HepG2 (cell line): ENCODE data around the gene ACAP3. TPM values are rescaled to one million over a fixed set of nuclear protein-coding genes. Genes with fewer than 3 reads are reported as not detected.

Source experiments
- ARNT2 ChIP-seq: sonication (generic); formaldehyde crosslinking; IDR thresholded peaks from 2 replicates; pipeline ENCODE4 v1.8.0; 2022; ENCODE audit warnings: mild to moderate bottlenecking, low read depth, missing genetic modification reagents, moderate library complexity
- ATF1 ChIP-seq: IDR thresholded peaks from 2 replicates; pipeline ENCODE4 v1.6.1; 2016; ENCODE audit warnings: mild to moderate bottlenecking, control low read depth
- ELF3 ChIP-seq: IDR thresholded peaks from 2 replicates; pipeline ENCODE4 v1.6.1; 2016; ENCODE audit warnings: missing genetic modification reagents, missing compliant biosample characterization
- ELF4 ChIP-seq: sonication (generic); formaldehyde crosslinking; IDR thresholded peaks from 2 replicates; pipeline ENCODE4 v1.5.0; 2020; ENCODE audit warnings: missing genetic modification reagents, mild to moderate bottlenecking, moderate library complexity, borderline replicate concordance
- MAFK ChIP-seq, 2 experiments: IDR thresholded peaks in 1 of 2; conservative IDR thresholded peaks in 1 of 2; 2 replicates each; pipeline ENCODE4 v1.6.1; 2011; ENCODE audit warnings: improper control_type of control experiment in 2 of 2, low read length in 2 of 2
- MIER2 ChIP-seq: IDR thresholded peaks from 2 replicates; pipeline ENCODE4 v1.6.1; 2016; ENCODE audit warnings: missing biosample characterization, missing genetic modification reagents
- MLX ChIP-seq: IDR thresholded peaks from 2 replicates; pipeline ENCODE4 v1.6.1; 2016
- NFRKB ChIP-seq: fragments of 450-650 bp; IDR thresholded peaks from 2 replicates; pipeline ENCODE4 v1.6.1; 2017
- PAXIP1 ChIP-seq: sonication (generic); formaldehyde crosslinking; conservative IDR thresholded peaks from 2 replicates; pipeline ENCODE4 v1.4.0; 2020; ENCODE audit warnings: mild to moderate bottlenecking, missing genetic modification reagents, moderate library complexity
- SMC3 ChIP-seq: IDR thresholded peaks from 2 replicates; pipeline ENCODE4 v1.6.1; 2011; ENCODE audit warnings: low read length, improper control_type of control experiment
- ZBTB8A ChIP-seq: sonication (generic); formaldehyde crosslinking; IDR thresholded peaks from 2 replicates; pipeline ENCODE4 v1.4.0; 2020; ENCODE audit warnings: mild to moderate bottlenecking, low read depth, missing genetic modification reagents, borderline replicate concordance
- ZFYVE20 ChIP-seq: sonication (generic); formaldehyde crosslinking; IDR thresholded peaks from 2 replicates; pipeline ENCODE4 v1.8.0; 2023; ENCODE audit warnings: low read depth, mild to moderate bottlenecking, moderate library complexity, missing genetic modification reagents, borderline replicate concordance
- ZHX1 ChIP-seq: sonication (generic); formaldehyde crosslinking; IDR thresholded peaks from 2 replicates; pipeline ENCODE4 v1.8.1; 2022; ENCODE audit warnings: low read depth, mild to moderate bottlenecking, missing genetic modification reagents
- ZNF235 ChIP-seq: sonication (generic); formaldehyde crosslinking; IDR thresholded peaks from 2 replicates; pipeline ENCODE4 v1.8.1; 2023; ENCODE audit warnings: mild to moderate bottlenecking, missing genetic modification reagents, borderline replicate concordance
- ZNF253 ChIP-seq: sonication (generic); formaldehyde crosslinking; IDR thresholded peaks from 2 replicates; pipeline ENCODE4 v1.8.0; 2022; ENCODE audit warnings: mild to moderate bottlenecking, missing genetic modification reagents, borderline replicate concordance
- ZNF280D ChIP-seq: sonication (generic); formaldehyde crosslinking; IDR thresholded peaks from 2 replicates; pipeline ENCODE4 v1.5.1; 2020; ENCODE audit warnings: mild to moderate bottlenecking, missing genetic modification reagents
- ZNF543 ChIP-seq: sonication (generic); formaldehyde crosslinking; IDR thresholded peaks from 2 replicates; pipeline ENCODE4 v1.4.0; 2020; ENCODE audit warnings: mild to moderate bottlenecking, missing genetic modification reagents
- ZNF598 ChIP-seq: sonication (generic); formaldehyde crosslinking; IDR thresholded peaks from 2 replicates; pipeline ENCODE4 v1.5.1; 2020; ENCODE audit warnings: mild to moderate bottlenecking, missing genetic modification reagents, borderline replicate concordance
- polyA plus RNA-seq, 8 experiments: library from polyadenylated mRNA; depleted of rRNA in 3 of 8; stranded (reverse) in 7 of 8; unstranded in 1 of 8; fragments of >200 nt; fragmentation: Illumina TruSeq in 4 of 8; extraction: Trizol in 4 of 8; gene quantifications; 2 replicates each; pipeline versions ENCODE4 v1.2.1 to v1.2.3, GENCODE V29; 2011 to 2016; ENCODE audit warnings: low read depth in 4 of 8, missing spikeins in 1 of 8, mixed read lengths in 1 of 8; ENCODE audit not compliant: insufficient read depth in 1 of 8
- total RNA-seq, 5 experiments: library from RNA; depleted of rRNA; stranded (reverse); fragments of >200 nt; fragmentation: Illumina TruSeq; extraction: Trizol; gene quantifications; 2 replicates each; pipeline ENCODE4 v1.2.3, GENCODE V29; 2016; ENCODE audit warnings: low read depth in 1 of 5

ACAP3 gene
- total and polyA plus RNA-seq, 2 of the 13 experiments (the other 11 are each of a cell fraction or from before 2014, with no cell fraction given): 29.4 to 50.8 TPM

GRCh38 chr1:1324524-1325287, 17.0 kb upstream of the ACAP3 start, which contains the start of the genes CPTP and INTS11 (continued):
- TF ChIP-seq ZNF543 (CRISPR knock-in tag) (no peak), SMC3 (no peak), ARNT2 (peak; percentile 25; the same call in 1 of the 2 replicates), PAXIP1 (peak; percentile 53), ZNF598 (CRISPR knock-in tag) (no peak), ELF4 (0 out of 2 replicates have a peak, but pooled peaks have one; percentile 35), ZBTB8A (CRISPR knock-in tag) (no peak), MIER2 (no peak), MLX (CRISPR knock-in tag) (no peak), ZNF235 (0 out of 2 replicates have a peak, but pooled peaks have one; percentile 62), ZHX1 (CRISPR knock-in tag) (no peak), ZNF280D (no peak), NFRKB (no peak), ZNF253 (no peak), ATF1 (no peak), ZFYVE20 (CRISPR knock-in tag) (no peak), MAFK (conservative IDR thresholded peaks at IDR 0.05 in 1 of 2, IDR thresholded peaks at IDR 0.05 in 1 of 2; ENCODE audit: low read length in 2 of 2) (no peak), ELF3 (CRISPR knock-in tag) (no peak)
